WERI-Rb-1 (cell line): ENCODE measurements around the gene SPPL2C.
A peak's percentile ranks its signal among the peaks of the same experiment; 100 is the strongest.

Source experiments
- DNase-seq: peaks from one replicate; pipeline ENCODE4 v3.0.0-alpha.2; 2020
- H3K27ac ChIP-seq: fragments of 250-450 bp; sonication (Bioruptor Pico); 2 replicates; pipeline ENCODE4 v1.5.1; 2020; ENCODE audit warnings: mild to moderate bottlenecking, moderate library complexity
- H3K27me3 ChIP-seq: fragments of 250-450 bp; sonication (Bioruptor Pico); 2 replicates; pipeline ENCODE4 v1.5.1; 2021; ENCODE audit warnings: mild to moderate bottlenecking, low read depth, moderate library complexity; ENCODE audit not compliant: insufficient read depth, severe bottlenecking
- H3K36me3 ChIP-seq: fragments of 250-450 bp; sonication (Bioruptor Pico); 2 replicates; pipeline ENCODE4 v1.5.1; 2020; ENCODE audit warnings: mild to moderate bottlenecking, moderate library complexity
- H3K4me3 ChIP-seq: 2 replicates; pipeline ENCODE4 v1.5.1; 2011; ENCODE audit warnings: low read depth, mild to moderate bottlenecking, control low read depth, low read length
- H3K9me3 ChIP-seq: fragments of 250-450 bp; sonication (Bioruptor Pico); 2 replicates; pipeline ENCODE4 v1.5.1; 2021; ENCODE audit warnings: mild to moderate bottlenecking, moderate library complexity; ENCODE audit not compliant: severe bottlenecking
- TF ChIP-seq, protein P1 (sequence below): IDR thresholded peaks from 2 replicates; pipeline ENCODE4 v1.5.1; 2011; ENCODE audit warnings: low read depth, mild to moderate bottlenecking, control low read depth, inconsistent platforms, low read length

Gene SPPL2C

DNA sequence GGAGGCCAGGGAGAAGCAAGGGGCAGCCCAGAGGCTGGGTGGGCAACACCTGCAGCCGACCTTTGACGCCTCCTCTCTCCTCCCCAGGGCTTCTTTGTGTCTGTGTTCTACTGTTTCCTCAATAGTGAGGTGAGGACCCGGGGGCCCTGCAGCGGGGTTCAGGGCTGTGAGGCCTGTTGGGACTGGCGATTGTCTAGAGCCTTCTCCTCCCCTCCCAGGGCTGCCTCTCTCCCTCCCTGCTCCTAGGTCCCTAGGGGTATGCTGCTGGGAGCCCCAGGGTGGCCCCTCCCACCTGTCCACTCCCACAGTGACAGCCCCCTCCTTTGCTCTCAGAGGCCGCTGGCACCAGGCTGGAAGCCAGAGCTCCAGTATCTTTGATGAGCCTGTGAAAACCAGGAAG is 10.8 kb upstream of the SPPL2C start:
- TF ChIP-seq, protein P1, sequence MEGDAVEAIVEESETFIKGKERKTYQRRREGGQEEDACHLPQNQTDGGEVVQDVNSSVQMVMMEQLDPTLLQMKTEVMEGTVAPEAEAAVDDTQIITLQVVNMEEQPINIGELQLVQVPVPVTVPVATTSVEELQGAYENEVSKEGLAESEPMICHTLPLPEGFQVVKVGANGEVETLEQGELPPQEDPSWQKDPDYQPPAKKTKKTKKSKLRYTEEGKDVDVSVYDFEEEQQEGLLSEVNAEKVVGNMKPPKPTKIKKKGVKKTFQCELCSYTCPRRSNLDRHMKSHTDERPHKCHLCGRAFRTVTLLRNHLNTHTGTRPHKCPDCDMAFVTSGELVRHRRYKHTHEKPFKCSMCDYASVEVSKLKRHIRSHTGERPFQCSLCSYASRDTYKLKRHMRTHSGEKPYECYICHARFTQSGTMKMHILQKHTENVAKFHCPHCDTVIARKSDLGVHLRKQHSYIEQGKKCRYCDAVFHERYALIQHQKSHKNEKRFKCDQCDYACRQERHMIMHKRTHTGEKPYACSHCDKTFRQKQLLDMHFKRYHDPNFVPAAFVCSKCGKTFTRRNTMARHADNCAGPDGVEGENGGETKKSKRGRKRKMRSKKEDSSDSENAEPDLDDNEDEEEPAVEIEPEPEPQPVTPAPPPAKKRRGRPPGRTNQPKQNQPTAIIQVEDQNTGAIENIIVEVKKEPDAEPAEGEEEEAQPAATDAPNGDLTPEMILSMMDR: no peak
- H3K4me3 ChIP-seq: no peak overlapping the region
- no peaks in the 10 kb centered on the region for H3K9me3 ChIP-seq
- no peaks in the 10 kb centered on the region for H3K36me3 ChIP-seq
- peak; percentile 62 for DNase-seq
- H3K27ac ChIP-seq: no peak overlapping the region
- H3K27me3 ChIP-seq: no peaks in the 10 kb centered on the region

DNA sequence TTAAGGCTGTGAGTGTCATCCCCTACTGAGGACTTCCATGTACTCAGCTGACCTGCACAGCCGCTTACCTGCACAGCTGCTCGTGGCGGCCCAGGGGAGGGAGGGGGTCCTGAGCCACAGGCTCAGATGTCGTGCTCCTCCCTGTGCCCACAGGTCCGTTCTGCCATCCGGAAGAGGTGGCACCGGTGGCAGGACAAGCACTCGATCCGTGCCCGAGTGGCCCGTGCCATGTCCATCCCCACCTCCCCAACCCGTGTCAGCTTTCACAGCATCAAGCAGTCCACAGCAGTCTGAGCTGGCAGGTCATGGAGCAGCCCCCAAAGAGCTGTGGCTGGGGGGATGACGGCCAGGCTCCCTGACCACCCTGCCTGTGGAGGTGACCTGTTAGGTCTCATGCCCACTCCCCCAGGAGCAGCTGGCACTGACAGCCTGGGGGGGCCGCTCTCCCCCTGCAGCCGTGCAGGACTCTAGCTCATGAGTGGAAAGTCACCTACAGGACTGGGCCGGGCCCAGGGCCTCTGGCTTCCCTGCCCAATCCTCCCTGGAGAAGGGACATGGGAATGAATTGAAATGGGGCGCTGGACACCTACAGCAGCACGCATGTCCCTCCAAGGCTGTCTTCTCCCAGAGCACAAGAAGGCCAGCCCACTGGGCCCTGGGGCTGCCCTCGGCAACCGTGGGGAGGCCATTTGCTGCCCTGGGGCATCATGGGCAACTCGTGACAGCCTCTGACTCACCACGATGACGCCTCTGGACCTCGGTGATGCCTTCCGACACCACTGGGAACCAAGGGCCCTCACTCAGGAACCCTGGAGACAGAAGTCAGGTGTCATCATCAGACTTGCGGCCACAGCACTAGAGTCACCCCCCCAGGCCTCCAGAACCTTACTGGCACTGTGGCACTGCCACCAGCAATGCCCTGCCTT is 9.9 kb upstream of the SPPL2C start:
- H3K27ac ChIP-seq: no peak overlapping the region
- H3K4me3 ChIP-seq: no peak overlapping the region
- TF ChIP-seq, protein P1: no peak
- H3K9me3 ChIP-seq: no peaks in the 10 kb centered on the region
- no peaks in the 10 kb centered on the region for H3K36me3 ChIP-seq
- no peaks in the 10 kb centered on the region for H3K27me3 ChIP-seq
- peak; percentile 61 for DNase-seq

DNA sequence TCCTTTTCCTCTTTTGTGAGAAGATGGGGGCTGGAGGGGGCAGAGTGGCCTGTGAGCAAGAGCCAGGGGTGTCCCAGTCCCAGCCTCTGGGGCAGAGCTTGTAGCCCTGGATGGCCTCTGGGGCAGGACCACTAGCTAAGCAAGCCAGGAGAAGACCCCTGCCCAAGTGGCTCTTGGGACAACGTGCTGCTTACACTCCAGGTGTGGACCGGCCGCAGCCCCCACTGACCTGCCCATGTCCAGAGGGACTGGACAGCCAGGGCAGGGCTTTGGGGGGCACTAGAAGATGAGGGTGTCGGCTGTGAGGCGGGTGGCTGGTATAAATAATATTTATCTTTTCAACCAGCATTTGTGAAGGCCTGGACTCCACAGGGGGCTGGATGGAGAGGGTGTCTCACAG is 9.2 kb upstream of the SPPL2C start:
- Histone ChIP-seq H3K4me3 (no peak overlapping the region), H3K9me3 (no peaks in the 10 kb centered on the region), H3K36me3 (no peaks in the 10 kb centered on the region), H3K27ac (no peak overlapping the region), H3K27me3 (no peaks in the 10 kb centered on the region)
- TF ChIP-seq, protein P1: no peak
- DNase-seq: no peak

DNA sequence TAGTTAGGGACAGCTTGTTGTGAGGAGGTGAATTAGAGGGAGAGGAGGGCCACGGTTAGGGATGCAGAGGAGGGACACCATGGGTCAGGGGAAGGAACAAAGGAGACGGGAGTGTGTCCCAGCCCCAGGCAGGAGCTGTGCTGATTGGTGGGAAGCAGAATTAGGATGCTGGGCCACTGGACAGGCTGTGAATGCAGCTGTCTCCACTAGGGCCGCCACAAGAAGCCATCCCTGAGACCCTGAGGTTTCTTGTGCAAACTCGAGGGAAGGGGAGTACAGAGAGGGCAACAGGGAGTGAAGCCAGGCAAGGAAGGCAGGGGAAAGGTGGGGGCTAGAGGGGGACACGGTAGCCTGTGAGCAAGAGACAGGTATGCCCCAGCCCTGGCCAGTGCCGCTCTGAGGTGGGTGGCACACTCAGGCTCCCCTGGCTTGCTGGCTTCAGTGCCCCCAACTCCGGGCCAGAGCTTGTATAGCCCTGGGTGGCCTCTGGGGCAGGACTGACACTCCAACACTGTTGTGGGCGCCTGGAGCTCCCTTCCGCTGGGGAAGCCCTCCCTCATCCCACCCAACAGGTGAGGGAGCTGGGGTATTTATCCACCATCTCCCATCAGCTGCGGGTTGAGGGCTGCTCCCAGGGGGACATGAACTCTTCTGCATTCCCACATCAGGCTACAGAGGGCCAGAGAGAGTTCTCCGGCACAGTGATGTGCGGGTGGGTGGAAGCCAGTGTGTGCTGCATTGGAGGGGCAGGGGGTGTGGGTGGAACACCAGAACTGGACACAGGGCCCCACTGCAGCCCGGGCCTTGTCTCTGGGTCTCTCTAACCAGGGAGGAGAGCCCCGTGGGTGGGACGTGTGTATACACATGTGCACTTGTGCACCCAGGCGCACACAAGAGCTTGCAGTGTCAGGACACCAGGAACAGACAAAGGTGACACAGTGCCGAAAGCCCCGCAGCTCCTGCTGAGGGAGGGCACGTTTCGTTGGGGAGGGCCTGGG is 8.3 kb upstream of the SPPL2C start:
- Histone ChIP-seq H3K9me3 (no peaks in the 10 kb centered on the region), H3K4me3 (no peak overlapping the region), H3K27me3 (no peaks in the 10 kb centered on the region), H3K36me3 (no peaks in the 10 kb centered on the region), H3K27ac (no peak overlapping the region)
- TF ChIP-seq, protein P1: no peak
- DNase-seq: no peak

DNA sequence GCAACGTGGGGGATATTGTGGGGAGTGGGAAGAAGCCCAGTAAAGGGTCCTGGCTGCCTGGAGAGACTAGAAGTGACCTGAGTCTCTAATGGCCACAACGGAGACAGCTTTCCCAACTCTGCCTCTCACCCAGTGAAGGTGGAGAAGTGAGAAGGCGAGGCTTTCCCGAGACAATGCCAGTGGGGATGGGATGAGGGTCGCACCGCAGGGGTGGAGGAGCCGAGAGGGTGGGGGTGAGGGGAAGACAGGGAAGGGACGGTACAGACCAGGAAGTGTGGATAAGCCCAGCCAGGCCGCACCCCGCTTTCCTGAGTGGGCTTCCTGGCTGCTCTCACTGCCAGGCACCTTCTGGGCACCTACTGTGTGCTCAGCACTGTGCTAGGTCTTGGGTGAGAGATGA is 7.5 kb upstream of the SPPL2C start:
- Histone ChIP-seq H3K27ac (no peak overlapping the region), H3K36me3 (no peaks in the 10 kb centered on the region), H3K9me3 (no peaks in the 10 kb centered on the region), H3K4me3 (no peak overlapping the region), H3K27me3 (no peaks in the 10 kb centered on the region)
- no peak for DNase-seq
- TF ChIP-seq, protein P1: no peak
